HG03175 (cell line): ENCODE measurements around the gene SUGP2.

Experiments used
- ATAC-seq: cut with Tn5 transposase; IDR thresholded peaks from one replicate; pipeline ENCODE4 v1.9.1; 2021; ENCODE audit warnings: mild to moderate bottlenecking, moderate library complexity; ENCODE audit not compliant: unreplicated experiment

SUGP2 gene

GRCh38 chr19:18993115-18993514 is 40.2 kb downstream of the SUGP2 start:
- ATAC-seq, result no peak

GRCh38 chr19:18992696-18993095 is 40.6 kb downstream of the SUGP2 start:
- ATAC-seq, result no peak

DNA sequence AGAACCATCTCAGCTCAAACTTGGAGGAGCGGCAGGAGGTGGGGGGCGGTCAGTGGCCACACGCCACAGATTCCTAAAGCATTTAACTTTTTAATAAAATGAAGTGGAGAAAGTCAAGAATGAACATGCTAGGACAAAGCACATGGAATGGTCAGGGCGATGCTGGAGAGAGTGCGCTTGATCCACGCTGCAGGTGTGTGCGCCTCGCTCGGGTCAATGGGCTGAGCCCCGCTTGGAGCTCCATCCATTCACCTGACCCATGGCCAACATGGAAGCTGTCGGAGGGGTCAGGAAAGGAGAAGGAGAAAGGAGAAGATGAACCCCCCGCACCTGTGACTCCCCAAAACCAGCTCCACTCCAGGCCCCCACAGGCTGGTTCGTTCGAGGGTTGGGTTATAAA is 41.8 kb downstream of the SUGP2 start:
- no peak for ATAC-seq

DNA sequence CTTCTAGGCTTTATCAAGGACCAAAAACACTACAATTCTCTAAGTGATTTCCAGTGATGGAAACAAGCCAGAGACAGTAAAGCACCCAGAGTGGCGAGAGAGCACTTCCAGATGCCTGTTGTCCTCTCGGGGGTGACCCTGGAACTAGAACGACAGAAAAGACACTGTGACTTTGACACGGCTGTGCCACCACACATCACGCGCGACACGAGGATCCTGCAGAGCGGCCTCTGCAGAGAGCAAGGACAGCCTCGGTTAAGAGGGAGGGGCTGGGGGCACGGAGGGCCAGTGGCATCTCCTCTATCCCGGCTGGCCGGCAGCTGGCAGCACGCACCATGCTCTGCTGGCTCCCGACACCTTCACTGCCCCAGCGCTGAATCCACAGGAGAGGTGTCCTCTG is 42.3 kb downstream of the SUGP2 start:
- ATAC-seq, result no peak

GRCh38 chr19:18990128-18990708 is 43.1 kb downstream of the SUGP2 start:
- ATAC-seq, result no peak

DNA sequence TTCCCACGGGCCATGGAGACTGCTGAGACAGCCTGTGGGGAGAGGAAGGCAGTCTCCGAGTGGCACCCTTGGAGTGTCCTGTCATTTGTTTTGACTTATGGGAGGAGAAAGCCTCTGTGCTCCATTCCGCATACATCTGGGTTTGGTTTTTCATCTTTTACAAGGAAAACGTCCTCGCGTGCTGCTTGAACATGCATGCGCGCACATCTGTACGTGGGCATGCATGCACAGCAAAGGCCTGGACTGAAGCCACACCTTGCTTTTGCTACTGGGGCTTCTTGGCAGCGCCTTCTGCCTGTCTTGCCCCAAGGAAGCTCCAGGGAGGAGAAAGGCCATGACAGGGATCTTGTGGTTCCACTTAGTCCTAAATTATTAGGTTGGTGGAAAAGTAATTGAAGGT is 44.0 kb downstream of the SUGP2 start:
- ATAC-seq, result no peak

- no peak for ATAC-seq
These were observed 45.9 kb downstream of the SUGP2 start for GRCh38 chr19:18987456-18987855.

DNA sequence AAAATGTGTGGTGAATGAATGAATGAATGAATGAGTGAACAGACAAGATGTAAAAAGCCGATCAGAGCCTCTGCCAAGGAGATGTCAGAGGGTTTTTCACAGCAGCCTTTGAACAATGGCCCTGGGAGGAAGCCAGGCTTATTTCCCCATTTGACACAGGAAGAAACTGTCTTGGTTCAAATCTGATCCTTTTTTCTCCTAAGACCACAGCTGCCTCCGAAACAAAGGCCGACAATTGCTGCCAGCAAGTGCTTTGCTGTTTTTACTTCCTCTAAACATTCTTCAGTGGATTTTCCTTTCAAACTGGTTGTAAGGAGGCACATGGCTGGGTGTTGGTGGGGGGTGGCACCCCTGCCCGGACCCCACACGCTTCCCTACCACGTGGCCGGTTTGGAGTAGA is 48.1 kb downstream of the SUGP2 start:
- ATAC-seq, result no peak

- no peak for ATAC-seq
These were observed 49.1 kb downstream of the SUGP2 start for GRCh38 chr19:18984251-18984650.

DNA sequence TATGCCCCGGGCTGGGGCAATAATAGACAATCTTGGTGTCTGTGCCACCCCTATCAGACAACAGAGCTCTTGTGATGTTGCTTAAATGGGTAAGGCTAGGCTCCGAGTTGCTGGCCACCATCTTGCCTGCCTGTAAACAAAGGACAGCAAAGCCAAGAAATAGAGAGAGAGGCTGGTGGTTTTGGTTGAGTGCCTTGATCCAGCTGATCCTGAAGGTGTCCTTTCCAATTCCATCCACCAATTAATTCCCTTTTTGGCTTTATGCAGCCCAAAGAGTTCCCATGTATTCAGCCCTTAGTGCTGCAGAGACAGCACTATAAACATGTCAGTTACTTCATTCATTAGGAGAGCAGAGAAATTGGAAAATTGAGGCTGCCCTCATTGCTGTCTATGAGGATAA is 50.6 kb downstream of the SUGP2 start:
- ATAC-seq, result no peak

GRCh38 chr19:18980432-18981020 is 52.8 kb downstream of the SUGP2 start:
- no peak for ATAC-seq

DNA sequence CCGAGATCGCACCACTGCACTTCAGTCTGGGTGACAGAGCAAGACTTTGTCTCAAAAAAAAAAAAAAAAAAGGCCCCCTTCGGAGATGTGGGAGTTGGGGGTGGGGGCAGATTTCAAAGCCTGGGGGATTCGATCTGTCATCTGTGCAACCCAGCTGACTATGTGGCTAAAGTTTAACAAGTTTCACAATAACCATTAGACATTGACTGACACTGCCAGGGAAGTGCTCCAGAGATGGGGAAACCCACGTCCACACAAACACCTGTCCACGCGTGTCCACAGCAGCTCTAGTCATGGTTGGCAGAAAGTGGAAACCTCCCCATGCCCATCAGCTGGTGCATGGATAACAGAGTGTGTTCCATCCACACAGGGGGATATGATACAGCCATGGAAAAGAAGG is 54.7 kb downstream of the SUGP2 start:
- ATAC-seq, result no peak

DNA sequence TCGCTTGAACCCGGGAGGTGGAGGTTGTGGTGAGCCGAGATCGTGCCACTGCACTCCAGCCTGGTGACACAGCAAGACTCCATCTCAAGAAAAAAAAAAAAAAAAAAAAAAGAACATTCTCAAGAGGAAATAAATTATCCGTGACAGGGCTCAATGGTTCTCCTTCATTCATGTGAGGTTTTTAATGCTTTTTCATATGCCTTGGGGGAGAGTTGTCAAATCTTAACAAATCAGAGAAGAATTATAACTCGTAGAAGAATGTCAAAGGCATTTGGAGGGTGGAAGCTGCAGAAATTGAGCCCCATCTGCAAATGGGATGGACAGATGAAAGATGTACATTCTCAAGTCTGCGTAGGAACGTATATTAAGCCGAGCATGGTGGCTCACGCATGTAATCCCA is 57.4 kb downstream of the SUGP2 start:
- ATAC-seq, result no peak

GRCh38 chr19:18975011-18975410 is 58.3 kb downstream of the SUGP2 start:
- ATAC-seq, result no peak

DNA sequence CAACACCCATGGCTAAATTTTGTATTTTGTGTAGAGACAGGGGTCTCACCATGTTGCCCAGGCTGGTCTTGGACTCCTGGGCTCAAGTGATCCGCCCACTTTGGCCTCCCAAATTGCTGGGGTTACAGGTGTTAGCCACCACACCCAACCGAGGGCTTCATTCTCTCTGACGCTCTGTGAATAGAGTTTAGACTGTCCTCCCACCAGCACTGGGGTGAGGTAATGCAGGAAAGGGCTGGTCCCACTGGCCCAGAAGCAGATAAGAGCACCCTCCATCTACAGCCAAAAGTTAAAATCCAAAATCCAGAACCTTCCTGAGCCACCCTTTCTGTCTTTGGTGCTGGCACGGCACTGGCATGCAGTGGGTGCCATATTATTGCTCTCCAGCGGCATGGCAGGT is 60.5 kb downstream of the SUGP2 start:
- ATAC-seq, result no peak

DNA sequence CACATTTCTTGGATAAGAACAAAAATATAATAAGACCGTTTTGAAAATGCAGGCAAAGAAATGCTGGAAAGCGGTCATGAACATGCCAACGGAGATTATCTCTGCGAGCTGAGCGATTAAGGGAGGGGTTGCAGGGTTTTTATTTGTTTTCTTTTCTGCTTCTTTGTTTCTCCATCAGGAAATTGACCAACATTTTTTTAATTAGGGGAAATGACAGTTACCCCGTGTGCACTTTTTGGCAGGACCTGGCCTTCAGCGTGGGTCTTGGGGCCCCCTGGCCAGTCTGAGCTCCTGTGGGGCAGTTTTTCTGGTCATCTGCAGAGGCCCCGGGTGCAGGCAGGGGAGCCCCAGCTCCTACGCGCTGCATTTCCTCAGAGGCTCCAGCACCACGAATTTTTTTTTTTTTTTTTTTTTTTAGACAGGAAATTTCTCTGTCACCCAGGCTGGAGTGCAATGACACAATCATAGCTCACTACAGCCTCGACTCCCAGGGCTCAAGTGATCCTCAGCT is 61.0 kb downstream of the SUGP2 start:
- no peak for ATAC-seq

DNA sequence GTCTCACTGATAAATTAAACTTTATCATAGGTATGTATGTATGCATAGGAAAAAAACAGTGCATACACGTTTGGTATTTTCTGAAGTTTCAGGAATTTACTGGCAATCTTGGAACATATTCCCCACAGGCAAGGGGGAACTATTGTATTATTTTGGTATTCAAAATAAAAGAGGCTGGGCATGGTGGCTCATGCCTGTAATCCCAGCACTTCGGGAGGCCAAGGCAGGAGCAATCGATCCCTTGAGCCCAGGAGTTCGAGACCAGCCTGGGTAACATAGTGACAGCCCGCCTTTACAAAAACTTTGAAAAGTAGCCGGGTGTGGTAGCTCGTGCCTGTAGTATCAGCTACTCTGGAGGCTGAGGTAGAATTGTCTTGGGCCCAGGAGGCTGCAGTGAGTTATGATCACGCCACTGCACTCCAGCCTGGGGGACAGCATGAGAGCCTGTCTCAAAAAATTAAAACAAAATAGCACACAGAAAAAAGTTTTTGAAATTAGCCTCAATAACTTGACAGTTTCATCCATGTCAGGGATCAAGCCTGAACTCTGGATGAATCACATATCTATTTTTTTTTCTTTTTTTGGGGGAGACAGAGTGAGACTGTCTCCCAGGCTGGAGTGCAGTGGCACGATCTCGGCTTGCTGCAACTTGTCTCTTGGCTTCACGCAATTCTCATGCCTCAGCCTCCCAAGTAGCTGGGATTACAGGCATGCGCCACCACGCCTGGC is 63.2 kb downstream of the SUGP2 start:
- ATAC-seq, result no peak

DNA sequence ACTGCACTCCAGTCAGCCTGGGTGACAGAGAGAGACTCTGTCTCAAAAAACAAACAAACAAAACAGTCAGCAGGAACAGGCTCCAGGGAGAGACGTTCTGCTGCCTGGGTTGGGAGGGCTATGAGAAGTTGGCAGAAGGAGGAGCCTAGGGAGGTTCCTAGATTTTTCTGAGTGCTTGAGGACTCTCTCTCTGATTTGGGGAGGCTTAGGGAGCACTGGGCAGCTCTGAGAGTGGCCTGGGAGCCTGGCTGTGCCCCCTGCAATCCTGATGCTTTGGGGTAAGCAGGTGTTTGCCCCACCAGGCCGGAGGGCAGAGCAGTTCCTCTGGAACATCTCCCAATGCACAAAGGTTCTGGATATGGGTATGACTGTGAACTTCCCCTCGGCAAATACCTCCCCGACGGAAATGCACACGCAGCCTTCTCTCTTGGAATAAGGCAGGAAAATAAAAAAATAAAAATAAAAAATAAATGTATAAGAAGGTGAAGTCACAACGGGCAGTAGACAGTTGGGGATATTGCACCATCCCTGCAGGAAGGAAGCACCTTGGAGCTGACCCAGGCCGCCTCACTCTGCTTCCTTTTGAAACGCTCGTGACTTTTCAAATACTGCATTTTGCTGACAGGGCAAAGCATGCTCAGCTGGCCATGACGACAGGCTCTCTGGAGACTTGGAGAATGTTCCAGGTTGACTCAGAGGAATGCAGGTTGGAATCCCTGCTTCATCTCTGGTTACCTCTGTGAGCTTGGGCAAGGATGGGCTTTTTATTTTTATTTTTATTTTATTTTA is 65.8 kb downstream of the SUGP2 start:
- no peak for ATAC-seq

DNA sequence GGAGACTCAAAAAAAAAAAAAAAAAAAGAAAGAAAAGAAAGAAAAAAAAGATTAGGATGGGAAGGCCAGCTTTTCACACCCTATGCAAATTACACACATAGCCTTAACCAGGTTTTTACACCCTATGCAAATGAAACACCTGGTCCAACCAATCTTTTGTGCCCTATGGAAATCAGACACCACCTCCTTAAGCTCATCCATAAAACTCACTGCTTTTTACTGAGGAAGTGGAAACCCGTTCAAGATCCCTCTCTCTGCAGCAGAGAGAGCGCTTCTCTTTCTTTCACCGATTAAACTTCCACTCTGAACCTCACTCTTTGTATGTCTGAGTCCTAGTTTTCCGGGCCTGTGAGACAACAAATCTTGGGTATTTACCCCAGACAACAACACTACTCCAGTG is 67.0 kb downstream of the SUGP2 start:
- ATAC-seq, result no peak

DNA sequence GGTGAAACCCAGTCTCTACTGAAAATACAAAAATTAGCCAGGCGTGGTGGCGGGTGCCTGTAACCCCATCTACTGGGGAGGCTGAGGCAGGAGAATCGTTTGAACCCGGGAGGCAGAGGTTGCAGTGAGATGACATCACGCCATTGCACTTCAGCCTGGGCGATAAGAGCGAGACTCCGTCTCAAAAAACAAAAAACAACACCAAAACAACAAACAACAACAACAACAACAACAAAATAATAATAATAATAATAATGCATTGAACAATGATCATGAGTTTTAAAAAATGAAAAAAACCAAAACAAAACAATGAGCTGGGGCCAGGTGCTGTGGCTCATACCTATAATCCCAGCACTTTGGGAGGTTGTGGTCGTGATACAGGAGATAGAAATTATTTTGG is 69.2 kb downstream of the SUGP2 start:
- no peak for ATAC-seq

- ATAC-seq, result no peak
These were observed 71.3 kb downstream of the SUGP2 start for GRCh38 chr19:18961767-18962620.
